Adrenal gland (tissue), 5 donors: ENCODE measurements around the gene MYO7A.

Experiments
- CTCF ChIP-seq, 6 experiments: fragments of 450-650 bp in 4 of 6; fragments of 200-600 bp in 2 of 6; sonication (generic) in 1 of 6; IDR thresholded peaks; 1 replicate in 5 of 6; 2 replicates in 1 of 6; pipeline versions ENCODE4 v1.5.1 to v1.8.0; 2016 to 2021; ENCODE audit warnings: antibody characterized with exemption in 6 of 6, mild to moderate bottlenecking in 2 of 6, moderate library complexity in 1 of 6
- POLR2A ChIP-seq, 2 donors: fragments of 450-650 bp; IDR thresholded peaks; one replicate each; pipeline ENCODE4 v1.6.1; 2017; ENCODE audit warnings: antibody characterized with exemption in 2 of 2, mild to moderate bottlenecking in 2 of 2, moderate library complexity in 1 of 2
- donor health status: DM: no; HTN: no; CAD: no.

GRCh38 chr11:77083566-77084245 is 44.3 kb upstream of the MYO7A start:
- no peak for TF ChIP-seq CTCF (IDR thresholded peaks at IDR 0.05)
- TF ChIP-seq POLR2A (IDR thresholded peaks at IDR 0.05): no peak
